Measurements from ENCODE around the gene ESPL1.

Gene ESPL1

GRCh38 chr12:53254816-53255545, 13.1 kb upstream of the ESPL1 start:
- H3K4me1 ChIP-seq (ENCODE audit: control insufficient read depth, insufficient read depth, low read length): peaks cover 8% of the 10 kb centered on the region
- no peak overlapping the region for H3K4me3 ChIP-seq (ENCODE audit: low read length)
- H3K36me3 ChIP-seq (ENCODE audit: control insufficient read depth, insufficient read depth, low read length): peaks cover 8% of the 10 kb centered on the region
- no peaks in the 10 kb centered on the region for H3K27me3 ChIP-seq (ENCODE audit: control insufficient read depth, insufficient read depth, low read length)
- no peak overlapping the region for H3K27ac ChIP-seq (ENCODE audit: low read depth, low read length)
- no peak overlapping the region for H3K9ac ChIP-seq (ENCODE audit: low read length)

GRCh38 chr12:53255996-53256395, 12.1 kb upstream of the ESPL1 start:
- Histone ChIP-seq H3K4me1 (ENCODE audit: control insufficient read depth, insufficient read depth, low read length) (peaks cover 8% of the 10 kb centered on the region), H3K27ac (ENCODE audit: low read depth, low read length) (no peak overlapping the region), H3K4me3 (ENCODE audit: low read length) (no peak overlapping the region), H3K9ac (ENCODE audit: low read length) (no peak overlapping the region), H3K36me3 (ENCODE audit: control insufficient read depth, insufficient read depth, low read length) (peaks cover 8% of the 10 kb centered on the region), H3K27me3 (ENCODE audit: control insufficient read depth, insufficient read depth, low read length) (no peaks in the 10 kb centered on the region)

- H3K27ac ChIP-seq (ENCODE audit: low read depth, low read length): no peak overlapping the region
- H3K4me3 ChIP-seq (ENCODE audit: low read length): no peak overlapping the region
Observed at GRCh38 chr12:53258541-53259539, 9.3 kb upstream of the ESPL1 start.

GRCh38 chr12:53259891-53260290, 8.2 kb upstream of the ESPL1 start:
- Histone ChIP-seq H3K4me1 (ENCODE audit: control insufficient read depth, insufficient read depth, low read length) (no peaks in the 10 kb centered on the region), H3K27ac (ENCODE audit: low read depth, low read length) (no peak overlapping the region), H3K36me3 (ENCODE audit: control insufficient read depth, insufficient read depth, low read length) (no peaks in the 10 kb centered on the region), H3K27me3 (ENCODE audit: control insufficient read depth, insufficient read depth, low read length) (no peaks in the 10 kb centered on the region), H3K9ac (ENCODE audit: low read length) (no peak overlapping the region), H3K4me3 (ENCODE audit: low read length) (no peak overlapping the region)

More at GRCh38 chr12:53258541-53259539, 9.3 kb upstream of the ESPL1 start:
- H3K9ac ChIP-seq (ENCODE audit: low read length): no peak overlapping the region
- H3K36me3 ChIP-seq (ENCODE audit: control insufficient read depth, insufficient read depth, low read length): peaks cover 4% of the 10 kb centered on the region
- no peaks in the 10 kb centered on the region for H3K4me1 ChIP-seq (ENCODE audit: control insufficient read depth, insufficient read depth, low read length)
- H3K27me3 ChIP-seq (ENCODE audit: control insufficient read depth, insufficient read depth, low read length): no peaks in the 10 kb centered on the region

- Histone ChIP-seq H3K4me1 (ENCODE audit: control insufficient read depth, insufficient read depth, low read length) (peaks cover 2% of the 10 kb centered on the region), H3K27ac (ENCODE audit: low read depth, low read length) (no peak overlapping the region), H3K4me3 (ENCODE audit: low read length) (no peak overlapping the region), H3K36me3 (ENCODE audit: control insufficient read depth, insufficient read depth, low read length) (no peaks in the 10 kb centered on the region), H3K27me3 (ENCODE audit: control insufficient read depth, insufficient read depth, low read length) (no peaks in the 10 kb centered on the region), H3K9ac (ENCODE audit: low read length) (no peak overlapping the region)
Observed at GRCh38 chr12:53265783-53266182, 2.3 kb upstream of the ESPL1 start.

GRCh38 chr12:53267306-53267998, 647 bp upstream of the ESPL1 start:
- peak overlapping the region; percentile 95 for H3K4me3 ChIP-seq (ENCODE audit: low read length)
- H3K4me1 ChIP-seq (ENCODE audit: control insufficient read depth, insufficient read depth, low read length): peaks cover 2% of the 10 kb centered on the region
- no peaks in the 10 kb centered on the region for H3K27me3 ChIP-seq (ENCODE audit: control insufficient read depth, insufficient read depth, low read length)
- no peak overlapping the region for H3K9ac ChIP-seq (ENCODE audit: low read length)
- no peak overlapping the region for H3K27ac ChIP-seq (ENCODE audit: low read depth, low read length)
- no peaks in the 10 kb centered on the region for H3K36me3 ChIP-seq (ENCODE audit: control insufficient read depth, insufficient read depth, low read length)

- no peak overlapping the region for H3K9ac ChIP-seq (ENCODE audit: low read length)
- H3K27me3 ChIP-seq (ENCODE audit: control insufficient read depth, insufficient read depth, low read length): no peaks in the 10 kb centered on the region
- H3K36me3 ChIP-seq (ENCODE audit: control insufficient read depth, insufficient read depth, low read length): no peaks in the 10 kb centered on the region
- H3K4me3 ChIP-seq (ENCODE audit: low read length): peak overlapping the region; percentile 95
- no peak overlapping the region for H3K27ac ChIP-seq (ENCODE audit: low read depth, low read length)
- peaks cover 2% of the 10 kb centered on the region for H3K4me1 ChIP-seq (ENCODE audit: control insufficient read depth, insufficient read depth, low read length)
Observed at GRCh38 chr12:53268630-53269562, 797 bp downstream of the ESPL1 start.

GRCh38 chr12:53274445-53274844, 6.3 kb downstream of the ESPL1 start:
- no peak overlapping the region for H3K4me3 ChIP-seq (ENCODE audit: low read length)
- no peaks in the 10 kb centered on the region for H3K27me3 ChIP-seq (ENCODE audit: control insufficient read depth, insufficient read depth, low read length)
- H3K9ac ChIP-seq (ENCODE audit: low read length): no peak overlapping the region
- no peaks in the 10 kb centered on the region for H3K4me1 ChIP-seq (ENCODE audit: control insufficient read depth, insufficient read depth, low read length)
- no peak overlapping the region for H3K27ac ChIP-seq (ENCODE audit: low read depth, low read length)
- H3K36me3 ChIP-seq (ENCODE audit: control insufficient read depth, insufficient read depth, low read length): no peaks in the 10 kb centered on the region

GRCh38 chr12:53276511-53276910, 8.4 kb downstream of the ESPL1 start:
- Histone ChIP-seq H3K4me3 (ENCODE audit: low read length) (no peak overlapping the region), H3K27ac (ENCODE audit: low read depth, low read length) (no peak overlapping the region), H3K4me1 (ENCODE audit: control insufficient read depth, insufficient read depth, low read length) (no peaks in the 10 kb centered on the region), H3K36me3 (ENCODE audit: control insufficient read depth, insufficient read depth, low read length) (no peaks in the 10 kb centered on the region), H3K27me3 (ENCODE audit: control insufficient read depth, insufficient read depth, low read length) (no peaks in the 10 kb centered on the region), H3K9ac (ENCODE audit: low read length) (no peak overlapping the region)

- H3K4me1 ChIP-seq (ENCODE audit: control insufficient read depth, insufficient read depth, low read length): no peaks in the 10 kb centered on the region
- H3K27ac ChIP-seq (ENCODE audit: low read depth, low read length): no peak overlapping the region
- H3K27me3 ChIP-seq (ENCODE audit: control insufficient read depth, insufficient read depth, low read length): no peaks in the 10 kb centered on the region
- no peaks in the 10 kb centered on the region for H3K36me3 ChIP-seq (ENCODE audit: control insufficient read depth, insufficient read depth, low read length)
- H3K9ac ChIP-seq (ENCODE audit: low read length): no peak overlapping the region
- H3K4me3 ChIP-seq (ENCODE audit: low read length): no peak overlapping the region
Observed at GRCh38 chr12:53277981-53278380, 9.9 kb downstream of the ESPL1 start.

GRCh38 chr12:53279283-53279869, 11.3 kb downstream of the ESPL1 start:
- H3K36me3 ChIP-seq (ENCODE audit: control insufficient read depth, insufficient read depth, low read length): no peaks in the 10 kb centered on the region
- no peak overlapping the region for H3K9ac ChIP-seq (ENCODE audit: low read length)
- H3K27ac ChIP-seq (ENCODE audit: low read depth, low read length): no peak overlapping the region
- no peaks in the 10 kb centered on the region for H3K27me3 ChIP-seq (ENCODE audit: control insufficient read depth, insufficient read depth, low read length)
- H3K4me3 ChIP-seq (ENCODE audit: low read length): no peak overlapping the region
- no peaks in the 10 kb centered on the region for H3K4me1 ChIP-seq (ENCODE audit: control insufficient read depth, insufficient read depth, low read length)

Measured in rectal smooth muscle tissue (tissue), 1 donor.